Measurements from ENCODE around the gene CAST.

The CAST gene

GRCh38 chr5:96812851-96813250 lies 150.7 kb downstream of the CAST start:
- H3K9ac ChIP-seq (ENCODE audit: low read length) = no peak overlapping the region
- H3K4me3 ChIP-seq (ENCODE audit: insufficient read depth, low read length, poor library complexity, severe bottlenecking) = no peak overlapping the region
- no peak overlapping the region for H2AFZ ChIP-seq (ENCODE audit: low read depth, low read length, severe bottlenecking)
- no peak for TF ChIP-seq CTCF (IDR thresholded peaks at IDR 0.05; ENCODE audit: insufficient read depth, low read length, poor library complexity, severe bottlenecking)
- no peak for TF ChIP-seq EZH2phosphoT487 (conservative IDR thresholded peaks at IDR 0.05; ENCODE audit: low read length)
- no peaks in the 10 kb centered on the region for H3K36me3 ChIP-seq (ENCODE audit: low read length)
- no peaks in the 10 kb centered on the region for H3K27me3 ChIP-seq (ENCODE audit: low read length)
- no peaks in the 10 kb centered on the region for H3K79me2 ChIP-seq (ENCODE audit: insufficient read depth, low read length)
- H4K20me1 ChIP-seq (ENCODE audit: low read depth, low read length) = no peaks in the 10 kb centered on the region
- H3K4me2 ChIP-seq (ENCODE audit: low read depth, low read length, poor library complexity, severe bottlenecking) = no peak overlapping the region
- no peaks in the 10 kb centered on the region for H3K9me3 ChIP-seq (ENCODE audit: insufficient read depth, low read length)
- H3K9me2 ChIP-seq (replicated peaks; ENCODE audit: insufficient read depth, low read length) = no peaks in the 10 kb centered on the region
- no peaks in the 10 kb centered on the region for H3F3A ChIP-seq (ENCODE audit: insufficient read depth)
- no peak overlapping the region for H3K27ac ChIP-seq (ENCODE audit: low read depth, low read length)

- H2AFZ ChIP-seq (ENCODE audit: low read depth, low read length, severe bottlenecking) = no peak overlapping the region
- no peaks in the 10 kb centered on the region for H3K36me3 ChIP-seq (ENCODE audit: low read length)
- H3K9me2 ChIP-seq (replicated peaks; ENCODE audit: insufficient read depth, low read length) = no peaks in the 10 kb centered on the region
- H4K20me1 ChIP-seq (ENCODE audit: low read depth, low read length) = no peaks in the 10 kb centered on the region
- no peaks in the 10 kb centered on the region for H3F3A ChIP-seq (ENCODE audit: insufficient read depth)
- no peak overlapping the region for H3K4me2 ChIP-seq (ENCODE audit: low read depth, low read length, poor library complexity, severe bottlenecking)
- no peaks in the 10 kb centered on the region for H3K27me3 ChIP-seq (ENCODE audit: low read length)
- H3K9me3 ChIP-seq (ENCODE audit: insufficient read depth, low read length) = no peaks in the 10 kb centered on the region
- no peak overlapping the region for H3K27ac ChIP-seq (ENCODE audit: low read depth, low read length)
- H3K79me2 ChIP-seq (ENCODE audit: insufficient read depth, low read length) = no peaks in the 10 kb centered on the region
- TF ChIP-seq EZH2phosphoT487 (conservative IDR thresholded peaks at IDR 0.05; ENCODE audit: low read length) (no peak), CTCF (IDR thresholded peaks at IDR 0.05; ENCODE audit: insufficient read depth, low read length, poor library complexity, severe bottlenecking) (no peak)
- no peak overlapping the region for H3K4me3 ChIP-seq (ENCODE audit: insufficient read depth, low read length, poor library complexity, severe bottlenecking)
- H3K9ac ChIP-seq (ENCODE audit: low read length) = no peak overlapping the region
Measured at GRCh38 chr5:96814041-96814440, 151.9 kb downstream of the CAST start.

- Histone ChIP-seq H2AFZ (ENCODE audit: low read depth, low read length, severe bottlenecking) (peak overlapping the region; percentile 88), H3K9ac (ENCODE audit: low read length) (peak overlapping the region; percentile 42), H3K27me3 (ENCODE audit: low read length) (no peaks in the 10 kb centered on the region), H3F3A (ENCODE audit: insufficient read depth) (no peaks in the 10 kb centered on the region), H3K36me3 (ENCODE audit: low read length) (no peaks in the 10 kb centered on the region), H4K20me1 (ENCODE audit: low read depth, low read length) (no peaks in the 10 kb centered on the region), H3K27ac (ENCODE audit: low read depth, low read length) (peak overlapping the region; percentile 61), H3K79me2 (ENCODE audit: insufficient read depth, low read length) (no peaks in the 10 kb centered on the region), H3K4me3 (ENCODE audit: insufficient read depth, low read length, poor library complexity, severe bottlenecking) (peak overlapping the region; percentile 40), H3K4me2 (ENCODE audit: low read depth, low read length, poor library complexity, severe bottlenecking) (peak overlapping the region; percentile 82), H3K9me2 (replicated peaks; ENCODE audit: insufficient read depth, low read length) (no peaks in the 10 kb centered on the region), H3K9me3 (ENCODE audit: insufficient read depth, low read length) (no peaks in the 10 kb centered on the region)
- no peak for TF ChIP-seq EZH2phosphoT487 (conservative IDR thresholded peaks at IDR 0.05; ENCODE audit: low read length)
- no peak for TF ChIP-seq CTCF (IDR thresholded peaks at IDR 0.05; ENCODE audit: insufficient read depth, low read length, poor library complexity, severe bottlenecking)
Measured at GRCh38 chr5:96816411-96816939, 154.3 kb downstream of the CAST start.

All from SU-DHL-6 (cell line).